Endothelial cell of umbilical vein (primary cell): ENCODE results near the gene NAA30. TPM values are rescaled to one million over a fixed set of nuclear protein-coding genes. Genes with fewer than 3 reads are reported as not detected.

Source experiments
- BruUV-seq: library from RNA; stranded (reverse); fragments of 400-500 nt; replicated peaks from 2 replicates; lab custom pipeline; 2021; lab: Mats Ljungman, UMichigan
- CTCF ChIA-PET: fragments of 300-600, 350-600 bp; sonication (Branson Sonifier 250); formaldehyde crosslinking; loops from one replicate; lab custom pipeline; 2021; ENCODE audit warnings: antibody characterized with exemption, inconsistent platforms; lab: Charles Lee
- POLR2A ChIA-PET: fragments of 300-600, 350-600 bp; sonication (Branson Sonifier 250); formaldehyde crosslinking; loops from one replicate; lab custom pipeline; 2021; ENCODE audit warnings: antibody characterized with exemption, inconsistent platforms; lab: Charles Lee
- DNase-seq: peaks from one replicate; pipeline ENCODE4 v3.0.0-alpha.2; 2011; ENCODE audit warnings: low read depth, low spot score
- FAIRE-seq: peaks from 2 replicates; lab custom pipeline; 2011; peaks lifted over from hg19 to GRCh38; lab: Jason Lieb, UNC
- H2AFZ ChIP-seq: 2 replicates; pipeline ENCODE4 v1.6.0; 2012; ENCODE audit warnings: low read depth, low read length, control low read depth, inconsistent platforms
- H3K27ac ChIP-seq: 2 replicates; pipeline ENCODE4 v1.5.1; 2011; ENCODE audit warnings: low read depth, mild to moderate bottlenecking, control low read depth, low read length, moderate library complexity; ENCODE audit not compliant: insufficient read depth
- H3K27me3 ChIP-seq, 2 experiments: 2 replicates each; pipeline versions ENCODE4 v1.6.0 to v1.6.1; 2011; ENCODE audit warnings: low read length in 2 of 2, mixed read lengths in 1 of 2; ENCODE audit not compliant: control insufficient read depth in 2 of 2, insufficient read depth in 2 of 2
- H3K36me3 ChIP-seq, 2 experiments: 2 replicates in 1 of 2; 3 replicates in 1 of 2; pipeline ENCODE4 v1.5.1; 2011; ENCODE audit warnings: low read length in 2 of 2, mild to moderate bottlenecking in 1 of 2, moderate library complexity in 1 of 2; ENCODE audit not compliant: control insufficient read depth in 2 of 2, insufficient read depth in 2 of 2; ENCODE audit errors: extremely low read depth in 1 of 2
- H3K4me1 ChIP-seq: 3 replicates; pipeline ENCODE4 v1.5.1; 2011; ENCODE audit warnings: mild to moderate bottlenecking, low read length; ENCODE audit not compliant: control insufficient read depth, insufficient read depth; ENCODE audit errors: extremely low read depth
- H3K4me2 ChIP-seq: 2 replicates; pipeline ENCODE4 v1.6.1; 2011; ENCODE audit warnings: low read length, control low read depth, mixed read lengths; ENCODE audit not compliant: insufficient read depth
- H3K4me3 ChIP-seq, 3 experiments: fragments of 200-600 bp in 1 of 3; sonication (generic), shearing (Covaris generic) in 1 of 3; replicated peaks in 1 of 3; 2 replicates each; pipeline ENCODE4 v1.5.1; 2011 to 2016; ENCODE audit warnings: control low read depth in 3 of 3, low read length in 3 of 3, mild to moderate bottlenecking in 2 of 3, inconsistent platforms in 1 of 3, low read depth in 1 of 3, moderate library complexity in 1 of 3; ENCODE audit not compliant: insufficient read depth in 1 of 3
- H3K79me2 ChIP-seq: 2 replicates; pipeline ENCODE4 v1.6.0; 2012; ENCODE audit warnings: low read length, inconsistent platforms; ENCODE audit not compliant: control insufficient read depth, insufficient read depth
- H3K9ac ChIP-seq: replicated peaks from 2 replicates; pipeline ENCODE3; 2011; ENCODE audit warnings: low read length, control low read depth; ENCODE audit not compliant: insufficient read depth; ENCODE audit errors: extremely low read depth
- H3K9me1 ChIP-seq: replicated peaks from 3 replicates; pipeline ENCODE4 v1.6.0; 2011; ENCODE audit warnings: mild to moderate bottlenecking, low read length; ENCODE audit not compliant: control insufficient read depth, insufficient read depth; ENCODE audit errors: extremely low read depth
- H3K9me3 ChIP-seq: replicated peaks from 2 replicates; pipeline ENCODE4 v1.5.1; 2012; ENCODE audit warnings: low read length, inconsistent platforms; ENCODE audit not compliant: control insufficient read depth, insufficient read depth
- H4K20me1 ChIP-seq: replicated peaks from 2 replicates; pipeline ENCODE3; 2011; ENCODE audit warnings: mild to moderate bottlenecking, low read length; ENCODE audit not compliant: control insufficient read depth, insufficient read depth; ENCODE audit errors: extremely low read depth
- EZH2 ChIP-seq: IDR thresholded peaks from 2 replicates; pipeline ENCODE4 v1.6.1; 2012; ENCODE audit warnings: borderline replicate concordance, low read depth, mild to moderate bottlenecking, moderate library complexity, low read length, inconsistent platforms; ENCODE audit not compliant: severe bottlenecking
- FOS ChIP-seq: IDR thresholded peaks from 2 replicates; pipeline ENCODE4 v1.6.1; 2011; ENCODE audit warnings: mild to moderate bottlenecking, low read length, moderate library complexity, borderline replicate concordance; ENCODE audit not compliant: insufficient read depth
- GATA2 ChIP-seq: IDR thresholded peaks from 2 replicates; pipeline ENCODE4 v1.7.0; 2011; ENCODE audit warnings: low read depth, mild to moderate bottlenecking, moderate library complexity, mixed read lengths, low read length; ENCODE audit not compliant: insufficient read length, insufficient read depth
- JUN ChIP-seq: IDR thresholded peaks from 2 replicates; pipeline ENCODE4 v1.6.1; 2011; ENCODE audit warnings: borderline replicate concordance, low read depth; ENCODE audit not compliant: insufficient read length, insufficient read depth
- MYC ChIP-seq: IDR thresholded peaks from one replicate; pipeline ENCODE4 v1.6.1; 2011; ENCODE audit warnings: mild to moderate bottlenecking, low read depth, low read length
- POLR2A ChIP-seq: IDR thresholded peaks from 2 replicates; pipeline ENCODE4 v1.6.1; 2012; ENCODE audit warnings: low read depth, mild to moderate bottlenecking, control low read depth, low read length
- POLR2AphosphoS5 ChIP-seq: IDR thresholded peaks from 2 replicates; pipeline ENCODE4 v1.6.1; 2012; ENCODE audit warnings: low read depth, mild to moderate bottlenecking, control low read depth, low read length, moderate library complexity; ENCODE audit not compliant: insufficient read depth
- dilution Hi-C: fragments of 300-500 bp; cut with MboI; formaldehyde crosslinking; loops from one replicate; pipeline ENCODE4 v1.15.0; 2019; ENCODE audit warnings: low sequenced_read_pairs; ENCODE audit not compliant: extremely low pct_ligation_motif_present
- intact Hi-C: fragments of 100-400 bp; cut with micrococcal nuclease; formaldehyde crosslinking; loops from one replicate; pipeline ENCODE4 v1.10.0; 2022
- polyA plus RNA-seq, 4 experiments: library from polyadenylated mRNA; depleted of rRNA in 3 of 4; stranded (reverse) in 3 of 4; unstranded in 1 of 4; fragments of >200 nt; gene quantifications; 2 replicates each; pipeline versions ENCODE4 v1.2.1 to v1.2.3, GENCODE V29; 2011 to 2012; ENCODE audit warnings: missing spikeins in 1 of 4
- total RNA-seq: library from RNA; stranded (reverse); gene quantifications from 2 replicates; pipeline ENCODE4 v1.2.3, GENCODE V29; 2021
- TF ChIP-seq, protein P1 (sequence below): IDR thresholded peaks from 2 replicates; pipeline ENCODE4 v1.6.1; 2011; ENCODE audit not compliant: insufficient read depth, insufficient read length
- TF ChIP-seq, protein P2 (sequence below), 2 donors: IDR thresholded peaks; 1 replicate in 1 of 2; 2 replicates in 1 of 2; pipeline ENCODE4 v1.5.1; 2011; ENCODE audit warnings: low read length in 2 of 2, mild to moderate bottlenecking in 2 of 2, moderate library complexity in 2 of 2, control low read depth in 1 of 2, inconsistent platforms in 1 of 2, low read depth in 1 of 2; ENCODE audit not compliant: insufficient read depth in 1 of 2; ENCODE audit errors: extremely low read depth in 1 of 2

The NAA30 gene
- total and polyA plus RNA-seq, 2 donors (not counting 3 experiments of a cell fraction or from before 2014, with no cell fraction given), result 5.4 to 21.8 TPM

DNA sequence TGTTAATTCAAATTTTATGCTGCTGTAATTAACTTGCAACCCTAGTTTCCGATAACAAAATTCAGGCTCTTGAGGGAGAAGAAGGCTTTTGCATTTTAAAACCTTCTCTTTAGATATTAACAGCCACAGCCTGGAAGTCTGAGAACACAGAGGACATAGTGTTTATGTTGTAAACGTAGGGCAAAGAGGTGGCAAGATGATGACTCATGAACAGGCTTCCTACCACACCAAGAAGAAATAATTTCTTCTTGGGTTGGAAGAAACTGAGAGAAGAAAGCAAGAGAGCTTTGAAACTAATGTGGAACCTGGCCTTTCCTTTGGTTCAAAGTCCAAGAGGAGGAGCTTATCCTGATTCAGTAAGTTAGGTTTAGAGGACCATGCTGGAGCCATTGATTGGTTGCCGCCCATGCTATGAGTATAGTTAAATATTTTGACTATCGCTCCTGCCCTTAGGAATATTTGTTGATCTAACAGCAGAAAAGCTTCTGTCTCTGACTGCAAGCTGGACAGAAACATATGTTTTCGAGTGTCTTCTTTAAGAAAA is 71.5 kb downstream of the NAA30 start:
- no peak for FAIRE-seq
- Histone ChIP-seq H3K27me3 (no peaks in the 10 kb centered on the region), H3K4me2 (no peak overlapping the region), H3K9ac (no peak overlapping the region), H3K4me1 (no peaks in the 10 kb centered on the region), H4K20me1 (no peaks in the 10 kb centered on the region), H3K4me3 (no peak overlapping the region), H3K9me1 (no peaks in the 10 kb centered on the region), H3K27ac (no peak overlapping the region), H3K79me2 (no peaks in the 10 kb centered on the region), H3K36me3 (no peaks in the 10 kb centered on the region), H2AFZ (no peak overlapping the region), H3K9me3 (no peaks in the 10 kb centered on the region)
- ChIA-PET CTCF (no interaction called here), POLR2A (no interaction called here)
- TF ChIP-seq JUN, result peak; percentile 1
- TF ChIP-seq, protein P1, sequence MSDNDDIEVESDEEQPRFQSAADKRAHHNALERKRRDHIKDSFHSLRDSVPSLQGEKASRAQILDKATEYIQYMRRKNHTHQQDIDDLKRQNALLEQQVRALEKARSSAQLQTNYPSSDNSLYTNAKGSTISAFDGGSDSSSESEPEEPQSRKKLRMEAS, result no peak
- intact Hi-C loops (no loop called here), dilution Hi-C loops (no loop called here)
- no peak for DNase-seq
- no TSS peak for BruUV-seq

DNA sequence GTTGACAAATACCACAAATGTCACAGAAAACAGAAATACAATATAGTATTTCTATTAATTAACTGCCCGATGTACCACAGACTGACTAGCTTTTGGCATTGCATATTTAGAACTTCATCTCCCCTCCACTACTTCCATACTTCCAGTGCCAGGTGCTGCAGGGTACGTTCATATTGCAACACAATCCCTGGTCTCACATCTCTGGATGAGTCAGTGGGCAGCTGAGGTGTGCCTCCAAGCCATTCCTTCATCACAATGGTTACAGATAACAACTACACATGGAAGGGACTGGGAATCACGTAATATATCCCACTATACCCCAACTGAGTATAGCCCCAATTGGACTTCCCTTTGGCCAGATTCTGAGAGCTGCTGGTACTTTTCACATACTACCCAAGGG is 72.2 kb downstream of the NAA30 start:
- H3K79me2 ChIP-seq, result no peaks in the 10 kb centered on the region
- no peak overlapping the region for H3K4me2 ChIP-seq
- no peak for TF ChIP-seq JUN
- TF ChIP-seq MYC, result no peak
- TF ChIP-seq EZH2, result no peak
- no peak for TF ChIP-seq POLR2AphosphoS5
- no peak for TF ChIP-seq GATA2
- TF ChIP-seq, protein P2, sequence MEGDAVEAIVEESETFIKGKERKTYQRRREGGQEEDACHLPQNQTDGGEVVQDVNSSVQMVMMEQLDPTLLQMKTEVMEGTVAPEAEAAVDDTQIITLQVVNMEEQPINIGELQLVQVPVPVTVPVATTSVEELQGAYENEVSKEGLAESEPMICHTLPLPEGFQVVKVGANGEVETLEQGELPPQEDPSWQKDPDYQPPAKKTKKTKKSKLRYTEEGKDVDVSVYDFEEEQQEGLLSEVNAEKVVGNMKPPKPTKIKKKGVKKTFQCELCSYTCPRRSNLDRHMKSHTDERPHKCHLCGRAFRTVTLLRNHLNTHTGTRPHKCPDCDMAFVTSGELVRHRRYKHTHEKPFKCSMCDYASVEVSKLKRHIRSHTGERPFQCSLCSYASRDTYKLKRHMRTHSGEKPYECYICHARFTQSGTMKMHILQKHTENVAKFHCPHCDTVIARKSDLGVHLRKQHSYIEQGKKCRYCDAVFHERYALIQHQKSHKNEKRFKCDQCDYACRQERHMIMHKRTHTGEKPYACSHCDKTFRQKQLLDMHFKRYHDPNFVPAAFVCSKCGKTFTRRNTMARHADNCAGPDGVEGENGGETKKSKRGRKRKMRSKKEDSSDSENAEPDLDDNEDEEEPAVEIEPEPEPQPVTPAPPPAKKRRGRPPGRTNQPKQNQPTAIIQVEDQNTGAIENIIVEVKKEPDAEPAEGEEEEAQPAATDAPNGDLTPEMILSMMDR (IDR thresholded peaks at IDR 0.05; ENCODE audit: extremely low read depth in 1 of 2, insufficient read depth in 1 of 2, low read depth in 1 of 2, low read length in 2 of 2), result no peak
- TF ChIP-seq, protein P1, result no peak
- no peak for TF ChIP-seq FOS
- TF ChIP-seq POLR2A, result no peak
- no peak overlapping the region for H3K27ac ChIP-seq
- no peaks in the 10 kb centered on the region for H3K27me3 ChIP-seq
- no peak for DNase-seq
- H4K20me1 ChIP-seq, result no peaks in the 10 kb centered on the region
- H3K9me1 ChIP-seq, result no peaks in the 10 kb centered on the region
- BruUV-seq, result no TSS peak
- H3K4me3 ChIP-seq, result no peak overlapping the region
- no peak overlapping the region for H3K9ac ChIP-seq
- POLR2A ChIA-PET, result no interaction called here
- intact Hi-C loops, result no loop called here
- CTCF ChIA-PET, result no interaction called here
- FAIRE-seq, result no peak
- no peaks in the 10 kb centered on the region for H3K4me1 ChIP-seq
- no peaks in the 10 kb centered on the region for H3K9me3 ChIP-seq
- no peaks in the 10 kb centered on the region for H3K36me3 ChIP-seq
- dilution Hi-C loops, result no loop called here
- no peak overlapping the region for H2AFZ ChIP-seq
